Measurements from ENCODE around the gene PLEKHG2.
A peak's percentile ranks its signal among the peaks of the same experiment; 100 is the strongest.

The PLEKHG2 gene

DNA sequence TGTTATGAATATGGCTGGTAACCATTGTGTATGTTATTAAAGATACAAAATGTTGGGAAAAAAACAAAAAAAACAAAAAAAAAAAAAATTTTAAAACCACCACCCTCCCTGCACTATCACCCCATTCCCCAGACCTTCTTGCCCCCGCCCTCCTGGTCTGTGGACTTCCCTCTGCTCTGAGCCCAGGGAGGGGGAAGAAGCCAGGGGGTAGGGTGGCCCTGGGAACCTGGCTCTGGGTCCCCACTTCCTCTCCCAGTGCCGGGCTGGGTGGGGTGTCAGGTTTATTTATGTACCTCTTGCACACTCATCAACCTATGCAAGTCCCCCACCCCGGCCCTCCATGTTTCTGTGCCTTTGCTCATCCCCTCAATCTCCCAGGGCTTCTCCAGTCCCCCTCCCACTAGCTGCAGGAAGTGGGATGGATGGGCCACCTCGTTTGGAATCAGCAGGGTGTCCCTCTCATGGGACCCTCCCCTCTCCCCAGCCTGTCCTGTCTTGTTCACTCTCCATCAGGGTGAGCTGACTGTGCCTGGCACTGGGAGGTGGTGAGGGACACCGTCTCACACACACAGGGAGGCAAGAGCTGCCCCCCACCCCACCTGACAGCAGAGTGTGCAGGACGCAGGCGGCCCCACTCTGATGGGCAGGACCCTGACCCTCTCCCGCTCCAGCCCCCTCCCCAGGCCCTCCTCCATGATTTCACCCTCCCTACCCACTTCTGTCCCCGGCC, 27.5 kb upstream of the PLEKHG2 start:
- DNase-seq, result no peak

- DNase-seq, result no peak
Measured at GRCh38 chr19:39385629-39386411, 26.6 kb upstream of the PLEKHG2 start.

GRCh38 chr19:39386557-39386956, 25.9 kb upstream of the PLEKHG2 start:
- DNase-seq, result no peak

DNA sequence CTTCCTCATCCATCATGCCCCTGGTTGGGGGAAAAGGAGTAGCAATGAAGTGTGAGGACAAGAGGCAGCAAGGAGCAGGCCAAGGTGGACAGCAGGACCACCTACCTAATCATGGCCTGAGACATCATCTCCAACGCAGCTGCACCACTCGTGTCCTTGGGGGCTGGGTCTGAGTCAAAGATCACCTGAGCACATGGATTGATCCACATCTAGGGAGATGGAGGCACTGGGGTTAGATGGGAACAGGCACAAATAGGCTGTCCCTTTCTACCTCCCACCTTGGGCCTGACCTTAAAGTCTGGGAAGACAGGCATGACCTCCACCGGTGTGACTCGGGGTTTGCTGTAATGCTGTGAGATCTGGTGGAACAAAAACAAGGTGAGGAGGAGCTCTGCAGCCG, 23.8 kb upstream of the PLEKHG2 start:
- DNase-seq, result no peak

DNA sequence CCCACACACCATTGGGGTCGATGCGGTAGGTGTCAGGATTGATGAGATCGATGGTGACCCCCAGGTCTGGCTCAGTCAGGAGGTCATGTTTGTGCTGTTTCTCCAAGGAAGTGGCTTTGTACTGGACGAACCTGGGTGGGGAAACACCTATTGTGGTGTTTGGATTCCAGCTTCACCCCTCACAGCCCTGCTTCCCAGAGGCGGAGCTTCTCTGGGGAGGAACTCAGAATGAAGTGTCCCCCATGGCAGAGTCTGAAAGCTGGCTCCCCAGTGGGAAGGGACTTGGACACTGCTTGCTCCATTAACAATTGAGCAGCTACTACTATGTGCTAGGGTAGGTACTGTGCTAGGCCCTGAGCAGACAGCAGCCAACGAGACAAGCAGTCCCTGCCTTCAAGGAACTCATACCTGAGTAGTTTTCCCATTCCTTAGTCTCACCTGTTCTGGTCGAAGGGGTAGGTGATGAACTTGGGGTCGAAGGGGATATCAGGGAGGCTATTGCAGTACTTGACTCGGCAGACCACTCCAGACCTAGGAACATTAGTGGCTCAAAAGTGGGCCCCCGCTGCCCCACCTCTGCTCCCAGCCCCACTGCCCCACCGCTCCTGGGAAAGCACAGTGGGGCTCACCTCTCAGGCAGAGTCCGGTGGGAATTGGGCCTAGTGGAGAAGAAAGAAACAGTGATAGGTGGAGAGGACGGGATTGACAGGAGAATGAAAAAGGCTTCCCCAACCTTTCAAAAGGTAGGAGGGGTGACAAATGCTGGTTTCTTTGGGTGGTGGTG, 22.6 kb upstream of the PLEKHG2 start:
- DNase-seq, result no peak

DNA sequence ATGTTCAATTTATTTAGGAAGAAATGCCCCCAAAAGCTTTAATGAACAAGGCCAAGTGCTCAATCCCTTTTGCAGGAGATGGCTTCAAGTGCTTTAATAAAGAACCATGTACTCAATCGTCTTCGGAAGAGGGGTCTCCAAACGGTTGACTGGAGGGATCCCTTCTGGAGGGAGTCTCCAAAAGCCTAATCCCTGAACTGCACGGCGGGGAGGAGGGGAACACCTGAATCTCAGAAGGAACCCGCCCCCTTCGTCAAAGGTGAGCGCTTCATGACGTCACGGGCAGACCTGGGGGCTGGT, 22.1 kb upstream of the PLEKHG2 start:
- DNase-seq, result no peak

GRCh38 chr19:39390751-39391437, 21.6 kb upstream of the PLEKHG2 start, which contains the start of the genes MED29 and PAF1:
TSS of gene MED29 (plus strand) at chr19:39391378. CDS start at chr19:39391423, 45 bp downstream.
TSS of gene PAF1 (minus strand) at chr19:39391106. CDS start at chr19:39390864, 242 bp downstream.
- DNase-seq, result peak; percentile 100

- peak; percentile 82 for DNase-seq
Measured at GRCh38 chr19:39397360-39398296, 14.8 kb upstream of the PLEKHG2 start.

- peak; percentile 86 for DNase-seq
Measured at GRCh38 chr19:39398297-39398864, 14.1 kb upstream of the PLEKHG2 start.

GRCh38 chr19:39399668-39400050, 12.8 kb upstream of the PLEKHG2 start:
- no peak for DNase-seq

GRCh38 chr19:39400061-39400460, 12.4 kb upstream of the PLEKHG2 start:
- no peak for DNase-seq

GRCh38 chr19:39401070-39401548, 11.4 kb upstream of the PLEKHG2 start:
- DNase-seq, result no peak

DNA sequence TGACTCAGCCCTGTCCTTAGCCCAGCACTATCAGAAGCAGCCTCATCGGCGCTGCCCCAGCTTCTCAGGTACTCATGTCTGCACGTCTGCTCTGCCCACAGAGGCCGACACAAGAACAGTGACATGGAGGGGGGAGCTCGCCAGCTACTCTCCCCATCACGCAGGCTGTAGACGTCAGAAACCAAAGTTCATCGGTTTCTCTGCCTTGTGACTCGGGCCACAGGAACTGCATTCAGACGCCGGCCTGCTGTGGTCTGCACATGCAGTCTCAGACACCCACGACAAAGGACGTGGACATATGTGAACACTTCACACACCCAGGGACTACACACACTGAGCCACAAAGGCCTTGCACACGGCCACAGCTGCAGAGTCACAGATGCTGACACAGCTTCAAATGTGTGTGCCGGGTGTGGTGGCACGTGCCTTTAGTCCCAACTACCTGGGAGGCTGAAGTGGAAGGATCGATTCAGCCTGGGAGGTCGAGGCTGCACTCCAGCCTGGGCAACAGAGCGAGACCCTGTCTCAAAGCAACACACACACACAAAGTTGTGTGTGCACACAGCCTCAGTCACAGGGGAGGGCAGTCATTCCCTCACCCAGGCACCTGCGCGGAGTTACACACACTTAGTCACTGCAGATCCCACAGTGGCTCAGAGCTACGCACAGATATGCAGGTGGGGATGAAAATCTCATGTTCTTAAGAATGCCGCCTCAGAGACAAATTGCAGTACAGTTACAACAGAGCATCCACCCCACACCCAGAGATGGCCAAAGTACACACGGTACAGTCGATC, 10.7 kb upstream of the PLEKHG2 start:
- DNase-seq, result peak; percentile 58

DNA sequence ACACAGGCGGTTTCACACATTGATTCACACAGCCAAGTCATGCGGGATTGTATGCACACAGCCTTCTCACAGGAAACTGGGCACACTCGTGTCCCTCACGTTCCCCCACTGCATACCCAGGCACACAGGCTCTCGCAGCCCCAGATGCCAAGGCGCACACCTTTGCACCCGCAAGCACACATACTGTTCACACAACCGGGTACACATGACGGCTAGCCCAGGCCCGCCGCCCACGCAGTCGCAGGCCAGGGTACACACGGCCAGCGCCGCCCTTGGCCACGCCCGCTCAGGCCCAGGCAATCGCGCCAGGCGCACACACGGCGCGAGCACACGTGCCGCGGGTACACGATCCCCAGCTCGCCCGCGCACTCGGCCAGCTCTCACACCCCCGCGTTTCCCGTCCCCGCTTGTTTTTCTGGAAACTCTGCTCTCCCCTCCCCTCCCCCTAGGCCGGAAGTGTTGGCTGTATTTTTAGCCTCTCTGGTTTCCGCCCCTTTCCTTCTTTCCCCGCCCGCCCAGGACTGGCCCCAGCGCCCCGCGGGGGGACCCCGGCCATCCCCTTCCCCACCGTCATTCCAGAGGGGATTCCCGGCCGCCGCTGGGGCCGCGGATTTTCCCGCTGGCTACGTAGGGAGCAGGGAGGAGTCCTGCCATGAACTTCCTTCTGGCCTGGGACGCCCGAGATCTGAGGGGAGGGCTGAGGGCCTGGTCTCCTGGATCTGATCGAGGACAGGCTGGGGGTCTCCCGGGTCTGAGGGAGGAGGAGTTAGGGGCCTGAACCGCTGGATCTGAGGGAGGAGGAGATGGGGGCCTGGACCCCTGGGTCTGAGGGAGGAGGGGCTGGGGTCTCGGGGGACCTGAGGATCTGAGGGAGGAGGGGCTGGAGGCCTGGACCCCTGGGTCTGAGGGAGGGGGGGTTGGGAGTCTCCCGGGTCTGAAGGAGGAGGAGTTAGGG, 9.8 kb upstream of the PLEKHG2 start:
- peak; percentile 93 for DNase-seq

DNA sequence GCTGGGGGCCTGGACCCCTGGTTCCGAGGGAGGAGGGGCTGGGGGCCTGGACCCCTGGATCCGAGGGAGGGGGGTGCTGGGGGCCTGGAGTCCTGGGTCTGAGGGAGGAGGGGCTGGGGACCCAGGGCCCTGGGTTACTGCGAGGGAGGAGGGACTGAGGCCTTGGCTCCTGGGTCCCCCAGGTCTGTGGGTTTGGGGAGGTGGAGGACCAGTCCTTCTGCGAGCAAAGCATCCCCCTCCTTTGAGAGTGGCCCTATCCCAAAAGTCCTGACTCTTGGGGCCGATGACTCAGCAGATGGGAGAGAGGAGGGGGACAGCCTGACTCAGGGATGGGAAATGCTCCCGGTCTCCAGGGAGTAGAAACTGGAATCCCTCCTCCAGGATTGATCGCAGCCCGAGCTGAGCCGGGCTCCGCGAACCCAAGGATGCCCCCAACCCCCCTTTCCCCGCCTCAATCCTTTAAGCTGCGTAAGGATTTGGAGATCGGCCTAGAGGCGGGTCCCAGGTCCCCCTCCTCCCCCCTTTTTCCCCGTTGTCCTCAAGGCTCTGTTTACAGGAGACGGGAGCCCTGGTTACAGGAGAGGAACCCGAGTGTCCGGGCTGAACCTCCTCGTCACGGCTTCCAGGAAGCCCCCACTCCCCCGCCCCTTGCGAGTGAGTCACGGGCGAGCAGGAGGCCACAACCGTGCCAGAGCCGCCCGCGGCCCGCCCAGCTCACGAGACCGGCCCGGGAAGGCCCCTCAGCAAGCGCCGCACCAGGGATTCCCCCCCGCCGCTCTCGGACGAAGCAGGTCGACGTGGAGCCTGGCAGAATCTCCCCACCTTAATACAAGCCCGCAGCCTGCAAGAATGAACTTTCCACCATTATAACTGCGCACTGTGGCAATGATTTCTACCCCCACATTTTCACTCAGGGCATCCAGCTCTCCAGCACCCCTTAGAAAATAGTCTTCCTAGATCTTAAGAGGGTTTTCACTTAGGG, 8.8 kb upstream of the PLEKHG2 start:
- DNase-seq, result peak; percentile 99

DNA sequence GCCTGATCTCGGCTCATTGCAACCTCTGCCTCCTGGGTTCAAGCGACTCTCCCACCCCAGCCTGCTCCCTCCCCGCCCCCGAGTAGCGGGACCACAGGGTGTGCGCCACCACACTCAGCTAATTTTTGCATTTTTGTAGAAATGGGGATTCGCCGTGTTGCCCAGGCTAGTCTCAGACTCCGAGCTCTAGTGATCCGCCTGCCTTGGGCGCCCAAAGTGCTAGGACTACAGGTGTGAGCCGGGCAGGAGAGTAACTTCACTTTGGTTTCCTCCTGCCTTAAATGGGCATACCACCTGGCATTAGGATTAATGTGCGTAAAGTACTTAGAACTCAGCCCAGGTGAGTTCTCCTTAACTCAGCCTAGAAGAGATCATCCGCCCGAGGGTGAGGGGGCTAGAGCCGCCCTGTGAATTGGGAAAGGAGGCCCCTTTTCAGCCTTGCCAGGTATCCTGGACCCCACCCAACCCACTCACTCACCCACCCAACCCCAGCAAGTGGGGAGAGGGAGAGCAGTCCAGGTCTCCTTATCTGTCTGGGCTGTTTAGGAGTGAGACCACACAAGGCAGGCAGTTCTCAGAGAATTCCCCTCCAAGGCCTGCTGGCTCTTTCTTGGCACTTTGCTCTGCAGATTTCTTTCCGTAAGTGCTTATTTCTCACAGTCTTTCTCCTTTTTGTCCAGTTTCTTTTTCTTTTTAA, 7.1 kb upstream of the PLEKHG2 start:
- no peak for DNase-seq

DNA sequence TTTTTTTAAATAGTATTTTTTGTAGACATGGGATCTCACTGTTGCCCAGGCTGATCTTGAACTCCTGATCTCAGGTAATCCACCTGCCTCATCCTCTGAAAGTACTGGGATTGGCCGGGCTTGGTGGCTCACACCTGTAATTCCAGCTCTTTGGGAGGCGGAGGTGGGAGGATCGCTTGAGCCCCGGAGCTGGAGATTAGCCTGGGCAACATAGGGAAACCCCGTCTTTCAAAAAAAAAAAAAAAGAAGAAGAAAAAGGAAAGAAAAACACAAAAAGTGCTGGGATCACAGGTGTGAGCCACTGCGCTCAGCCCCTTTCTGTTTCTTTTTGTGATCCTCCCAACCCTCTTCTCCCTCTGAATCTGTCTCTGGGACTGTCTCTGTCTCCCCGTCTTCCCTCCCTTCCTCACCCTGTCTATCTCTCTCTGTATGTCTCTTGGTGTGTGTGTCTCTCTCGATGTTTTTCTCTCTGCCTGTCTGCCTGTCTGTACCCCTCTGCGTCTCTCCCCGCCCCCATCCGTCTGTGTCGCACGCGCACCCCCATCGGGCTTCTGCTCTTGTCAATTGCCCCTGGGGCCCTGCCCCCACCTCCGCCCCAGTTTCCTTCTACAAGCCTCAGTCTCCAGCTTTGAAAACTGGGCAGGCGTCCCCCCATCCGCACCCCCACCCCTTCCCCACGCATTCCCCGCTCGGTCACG, 6.4 kb upstream of the PLEKHG2 start:
- DNase-seq, result no peak
